Brain microvascular endothelial cell (primary cell): Measurements from ENCODE around the gene FZR1.

Experiments used
- DNase-seq: peaks from one replicate; pipeline ENCODE4 v3.0.0-alpha.2; 2020
- H3K27ac ChIP-seq: fragments of 250-450 bp; sonication (Bioruptor Pico); 2 replicates; pipeline ENCODE4 v1.5.1; 2020; ENCODE audit warnings: mild to moderate bottlenecking, moderate library complexity
- H3K27me3 ChIP-seq: fragments of 250-450 bp; sonication (Bioruptor Pico); replicated peaks from 2 replicates; pipeline ENCODE4 v1.5.1; 2020; ENCODE audit warnings: mild to moderate bottlenecking
- H3K36me3 ChIP-seq: fragments of 250-450 bp; sonication (Bioruptor Pico); replicated peaks from 2 replicates; pipeline ENCODE4 v1.5.1; 2020; ENCODE audit warnings: mild to moderate bottlenecking
- H3K4me3 ChIP-seq: 2 replicates; pipeline ENCODE4 v1.5.1; 2011; ENCODE audit warnings: low read depth, mild to moderate bottlenecking, control low read depth, low read length, moderate library complexity
- CTCF ChIP-seq: IDR thresholded peaks from 2 replicates; pipeline ENCODE4 v1.5.1; 2011; ENCODE audit warnings: low read depth, mild to moderate bottlenecking, moderate library complexity, low read length, control low read depth, inconsistent platforms; ENCODE audit errors: missing control alignments
- in situ Hi-C: cut with HindIII; loops from 2 replicates; pipeline ENCODE4 v1.10.0; 2017; ENCODE audit warnings: low sequenced_read_pairs, low pct_ligation_motif_present

Gene FZR1

GRCh38 chr19:3497757-3498520 is 8.2 kb upstream of the FZR1 start:
- DNase-seq: no peak
- no peak for TF ChIP-seq CTCF
- in situ Hi-C loops: no loop called here
- no peaks in the 10 kb centered on the region for H3K27me3 ChIP-seq
- no peak overlapping the region for H3K27ac ChIP-seq
- H3K36me3 ChIP-seq: peaks cover 31% of the 10 kb centered on the region
- no peak overlapping the region for H3K4me3 ChIP-seq

- in situ Hi-C loops: no loop called here
- no peak for DNase-seq
- Histone ChIP-seq H3K27ac (peak overlapping the region; percentile 100), H3K4me3 (peak overlapping the region; percentile 93), H3K36me3 (peaks cover 22% of the 10 kb centered on the region), H3K27me3 (no peaks in the 10 kb centered on the region)
- TF ChIP-seq CTCF: no peak
Measured at GRCh38 chr19:3499738-3500428, 6.2 kb upstream of the FZR1 start.

- peak within 1 kb of the TSS; percentile 100 for H3K27ac ChIP-seq
- peak within 1 kb of the TSS; percentile 93 for H3K4me3 ChIP-seq
- peak; percentile 96 for DNase-seq
- peaks cover 16% of the 10 kb centered on the region for H3K36me3 ChIP-seq
- no peak for TF ChIP-seq CTCF
- in situ Hi-C loops: no loop called here
- H3K27me3 ChIP-seq: no peaks in the 10 kb centered on the region
Measured at GRCh38 chr19:3500429-3501101, 5.5 kb upstream of the FZR1 start, which contains the start of gene DOHH. TSS of gene DOHH (minus strand) at chr19:3500674. CDS start at chr19:3496814, 3,860 bp downstream.

GRCh38 chr19:3501780-3502179 is 4.3 kb upstream of the FZR1 start:
- Histone ChIP-seq H3K36me3 (peaks cover 7% of the 10 kb centered on the region), H3K4me3 (no peak overlapping the region), H3K27ac (no peak overlapping the region), H3K27me3 (no peaks in the 10 kb centered on the region)
- DNase-seq: no peak
- no peak for TF ChIP-seq CTCF
- in situ Hi-C loops: no loop called here

- DNase-seq: no peak
Measured at GRCh38 chr19:3503036-3503572, 3.0 kb upstream of the FZR1 start.

More at GRCh38 chr19:3503036-3503572, 3.0 kb upstream of the FZR1 start:
- no peaks in the 10 kb centered on the region for H3K27me3 ChIP-seq
- H3K36me3 ChIP-seq: peaks cover 4% of the 10 kb centered on the region
- no peak overlapping the region for H3K4me3 ChIP-seq
- in situ Hi-C loops: no loop called here
- no peak for TF ChIP-seq CTCF
- no peak overlapping the region for H3K27ac ChIP-seq
